Neural cell (in vitro differentiated cells): Measurements from ENCODE around the gene DPF1. TPM values are rescaled to one million over a fixed set of nuclear protein-coding genes. Genes with fewer than 3 reads are reported as not detected.
"Not testable (repeated sequence)": the region's sequence is repeated elsewhere in the genome, so short reads cannot be mapped to it uniquely, and the experiment has no call there.

Experiments
- H2AFZ ChIP-seq: fragments of 200-600, 300-800 bp; sonication (generic), shearing (Covaris generic); 2 replicates; pipeline ENCODE4 v1.6.0; 2014; ENCODE audit warnings: low read depth, mild to moderate bottlenecking, antibody characterized with exemption, low read length, moderate library complexity
- H3F3A ChIP-seq: fragments of 200-600 bp; shearing (Covaris generic); 2 replicates; pipeline ENCODE4 v1.6.1; 2016; ENCODE audit warnings: mild to moderate bottlenecking, moderate library complexity, mixed read lengths, antibody characterized with exemption, low read length; ENCODE audit not compliant: insufficient read depth, poor library complexity, severe bottlenecking
- H3K27ac ChIP-seq: fragments of 200-600, 300-800 bp; sonication (generic), shearing (Covaris generic); 2 replicates; pipeline ENCODE4 v1.5.1; 2014; ENCODE audit warnings: mild to moderate bottlenecking, low read length, moderate library complexity
- H3K27me3 ChIP-seq: fragments of 300-800, 200-600 bp; sonication (generic), shearing (Covaris generic); 2 replicates; pipeline ENCODE4 v1.6.0; 2014; ENCODE audit warnings: mild to moderate bottlenecking, low read depth, low read length, moderate library complexity; ENCODE audit not compliant: insufficient read depth
- H3K36me3 ChIP-seq: fragments of 300-800, 200-600 bp; sonication (generic), shearing (Covaris generic); 2 replicates; pipeline ENCODE4 v1.5.1; 2014; ENCODE audit warnings: mild to moderate bottlenecking, antibody characterized with exemption, low read length, moderate library complexity; ENCODE audit not compliant: insufficient read depth
- H3K4me2 ChIP-seq: fragments of 300-800, 200-600 bp; sonication (generic), shearing (Covaris generic); 2 replicates; pipeline ENCODE4 v1.6.0; 2014; ENCODE audit warnings: mild to moderate bottlenecking, low read length
- H3K4me3 ChIP-seq: fragments of 300-800, 200-600 bp; sonication (generic), shearing (Covaris generic); 2 replicates; pipeline ENCODE4 v1.5.1; 2014; ENCODE audit warnings: mild to moderate bottlenecking, low read length, moderate library complexity
- H3K79me2 ChIP-seq: fragments of 200-600 bp; shearing (Covaris generic); replicated peaks from 2 replicates; pipeline ENCODE4 v1.6.0; 2014; ENCODE audit warnings: mild to moderate bottlenecking, low read length, moderate library complexity; ENCODE audit not compliant: insufficient read depth
- H3K9ac ChIP-seq: fragments of 300-800, 200-600 bp; sonication (generic), shearing (Covaris generic); 2 replicates; pipeline ENCODE4 v1.6.1; 2016; ENCODE audit warnings: mild to moderate bottlenecking, low read length, mixed read lengths
- H3K9me2 ChIP-seq: fragments of 200-600 bp; shearing (Covaris generic); 2 replicates; pipeline ENCODE4 v1.6.1; 2016; ENCODE audit warnings: mild to moderate bottlenecking, low read length, mixed read lengths; ENCODE audit not compliant: insufficient read depth
- H3K9me3 ChIP-seq: fragments of 200-600, 300-800 bp; sonication (generic), shearing (Covaris generic); 2 replicates; pipeline ENCODE4 v1.6.1; 2016; ENCODE audit warnings: mild to moderate bottlenecking, mixed run types, low read length, moderate library complexity, mixed read lengths
- H4K20me1 ChIP-seq: fragments of 200-600 bp; shearing (Covaris generic); 2 replicates; pipeline ENCODE4 v1.6.1; 2016; ENCODE audit warnings: mild to moderate bottlenecking, mixed run types; ENCODE audit not compliant: insufficient read depth
- CTCF ChIP-seq: fragments of 450-650 bp; IDR thresholded peaks from 2 replicates; pipeline ENCODE4 v1.5.1; 2014; ENCODE audit warnings: antibody characterized with exemption, mild to moderate bottlenecking, moderate library complexity; ENCODE audit not compliant: poor library complexity, severe bottlenecking
- EP300 ChIP-seq: fragments of 450-650 bp; conservative IDR thresholded peaks from 2 replicates; pipeline ENCODE4 v1.6.1; 2014; ENCODE audit warnings: antibody characterized with exemption, mild to moderate bottlenecking, moderate library complexity; ENCODE audit not compliant: poor library complexity, severe bottlenecking
- EZH2 ChIP-seq: fragments of 200-600, 300-800 bp; shearing (Covaris generic), sonication (generic); IDR thresholded peaks from 2 replicates; pipeline ENCODE4 v1.6.1; 2014; ENCODE audit warnings: antibody characterized with exemption, low read length, borderline replicate concordance, mild to moderate bottlenecking; ENCODE audit not compliant: insufficient read depth, poor library complexity, severe bottlenecking
- MXI1 ChIP-seq: fragments of 450-650 bp; conservative IDR thresholded peaks from 2 replicates; pipeline ENCODE4 v1.6.1; 2014; ENCODE audit warnings: antibody characterized with exemption, mild to moderate bottlenecking; ENCODE audit not compliant: poor library complexity, severe bottlenecking
- POLR2AphosphoS5 ChIP-seq: IDR thresholded peaks from 2 replicates; pipeline ENCODE4 v1.6.1; 2012
- RAD21 ChIP-seq: fragments of 450-650 bp; conservative IDR thresholded peaks from 2 replicates; pipeline ENCODE4 v1.6.1; 2014; ENCODE audit warnings: antibody characterized with exemption, mild to moderate bottlenecking, moderate library complexity
- REST ChIP-seq: IDR thresholded peaks from 2 replicates; pipeline ENCODE4 v1.6.1; 2012; ENCODE audit warnings: borderline replicate concordance
- SMC3 ChIP-seq: fragments of 450-650 bp; conservative IDR thresholded peaks from 2 replicates; pipeline ENCODE4 v1.6.1; 2014; ENCODE audit warnings: antibody characterized with exemption, mild to moderate bottlenecking, moderate library complexity; ENCODE audit not compliant: poor library complexity
- TAF1 ChIP-seq: IDR thresholded peaks from 2 replicates; pipeline ENCODE4 v1.6.1; 2012; ENCODE audit warnings: low read depth
- polyA plus RNA-seq: library from polyadenylated mRNA; depleted of rRNA; stranded (reverse); fragments of >200 nt; gene quantifications from 2 replicates; pipeline ENCODE4 v1.2.3, GENCODE V29; 2014

The DPF1 gene
- polyA plus RNA-seq, 1 donor from 2014 or later: 118 TPM

DNA sequence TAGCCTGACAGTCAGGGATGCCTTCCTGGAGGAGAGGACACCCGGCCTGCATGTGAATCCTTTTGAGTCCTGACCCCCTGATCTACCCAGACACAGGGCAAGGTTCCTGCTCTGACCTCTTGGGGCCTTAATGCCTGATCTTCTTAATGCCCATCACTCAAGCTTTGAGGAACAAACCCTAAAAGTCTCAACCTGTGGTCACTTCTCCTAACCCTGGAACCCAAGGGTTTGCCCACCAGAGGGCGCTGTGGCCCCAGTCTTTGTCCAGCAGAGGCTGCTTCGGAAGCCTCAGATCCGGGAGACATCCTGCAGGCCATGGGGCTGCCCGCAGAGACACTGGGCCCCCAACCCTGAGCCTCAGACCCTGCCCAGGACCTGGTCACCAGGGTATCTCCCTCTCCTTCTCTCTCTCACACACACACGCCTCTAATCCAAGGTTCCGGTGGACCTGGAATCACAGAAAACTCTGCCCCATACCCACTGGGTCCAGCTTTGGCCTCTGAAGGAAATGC lies 9.8 kb upstream of the DPF1 start:
- Histone ChIP-seq H3K27me3 (no peaks in the 10 kb centered on the region), H3K9me3 (no peaks in the 10 kb centered on the region), H3K36me3 (no peaks in the 10 kb centered on the region), H3K27ac (no peak overlapping the region), H3K9ac (no peak overlapping the region), H3K4me3 (no peak overlapping the region), H3K4me2 (no peak overlapping the region), H3K9me2 (no peaks in the 10 kb centered on the region), H3K79me2 (peaks cover 3% of the 10 kb centered on the region), H2AFZ (no peak overlapping the region), H3F3A (no peaks in the 10 kb centered on the region), H4K20me1 (no peaks in the 10 kb centered on the region)
- TF ChIP-seq MXI1: no peak
- TF ChIP-seq RAD21: peak; percentile 70
- peak; percentile 77 for TF ChIP-seq SMC3
- TF ChIP-seq EZH2: no peak
- TF ChIP-seq CTCF: peak; percentile 69
- TF ChIP-seq REST: no peak
- TF ChIP-seq POLR2AphosphoS5: no peak
- no peak for TF ChIP-seq EP300
- no peak for TF ChIP-seq TAF1

DNA sequence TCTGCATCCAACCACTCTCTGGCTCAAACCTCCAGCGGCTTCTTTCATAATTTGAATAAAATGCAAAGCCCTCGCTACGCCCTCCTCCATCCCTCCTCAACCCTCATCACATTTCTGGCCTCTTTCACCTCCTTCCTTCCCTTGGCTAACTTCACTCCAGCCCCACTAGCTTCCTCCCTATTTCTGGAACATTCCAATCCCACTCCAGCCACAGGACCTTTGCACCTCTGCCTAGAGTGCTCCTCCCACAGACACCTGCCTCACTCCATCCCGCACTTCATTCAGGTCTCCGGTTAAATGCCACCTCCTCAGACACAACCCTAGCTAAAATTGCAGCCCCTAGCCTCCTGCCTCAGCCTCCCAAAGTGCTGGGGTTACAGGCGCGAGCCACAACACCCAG lies 7.9 kb upstream of the DPF1 start:
- peaks cover 16% of the 10 kb centered on the region for H3K79me2 ChIP-seq
- no peaks in the 10 kb centered on the region for H4K20me1 ChIP-seq
- no peaks in the 10 kb centered on the region for H3K27me3 ChIP-seq
- H3K9me3 ChIP-seq: no peaks in the 10 kb centered on the region
- H3K4me2 ChIP-seq: no peak overlapping the region
- H3K27ac ChIP-seq: no peak overlapping the region
- H3K9me2 ChIP-seq: no peaks in the 10 kb centered on the region
- no peak overlapping the region for H3K4me3 ChIP-seq
- H2AFZ ChIP-seq: no peak overlapping the region
- TF ChIP-seq CTCF (no peak), EZH2 (no peak), SMC3 (no peak), TAF1 (no peak), MXI1 (no peak), POLR2AphosphoS5 (no peak), EP300 (no peak), RAD21 (no peak)
- no peaks in the 10 kb centered on the region for H3K36me3 ChIP-seq
- no peak overlapping the region for H3K9ac ChIP-seq
- H3F3A ChIP-seq: no peaks in the 10 kb centered on the region

DNA sequence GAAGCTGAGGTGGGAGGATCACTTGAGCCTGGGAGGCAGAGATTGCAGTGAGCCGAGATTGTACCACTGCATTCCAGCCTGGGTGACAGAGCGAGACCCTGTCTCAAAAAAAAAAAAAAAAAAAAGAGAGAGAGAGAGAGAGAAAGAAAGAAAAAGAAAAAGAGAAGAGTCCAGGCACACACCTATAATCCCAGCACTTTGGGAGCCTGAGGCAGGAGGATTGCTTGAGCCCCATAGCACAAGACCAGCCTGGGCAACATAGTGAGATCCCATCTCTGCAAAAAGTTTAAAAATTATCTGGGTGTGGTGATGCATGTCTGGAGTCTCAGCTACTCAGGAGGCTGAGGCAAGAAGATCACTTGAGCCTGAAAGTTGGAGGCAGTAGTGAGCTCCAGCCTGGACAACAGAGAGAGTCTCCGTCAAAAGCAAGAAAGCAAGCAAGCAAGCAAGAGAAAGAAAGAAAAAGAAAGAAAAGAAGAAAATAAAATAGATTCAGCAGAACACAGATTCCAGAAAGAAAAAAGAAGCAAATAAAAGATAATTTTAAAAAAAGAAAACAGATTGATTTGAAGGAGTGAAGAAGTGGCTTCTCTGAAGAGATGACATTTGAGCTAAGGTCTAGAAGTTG lies 6.6 kb upstream of the DPF1 start:
- not testable (repeated sequence) for H3K9ac ChIP-seq, H3K27ac ChIP-seq, H2AFZ ChIP-seq, H3K9me3 ChIP-seq, H4K20me1 ChIP-seq, H3K4me2 ChIP-seq, H3F3A ChIP-seq, H3K9me2 ChIP-seq, H3K27me3 ChIP-seq, H3K36me3 ChIP-seq
- H3K79me2 ChIP-seq: peaks cover 26% of the 10 kb centered on the region
- H3K4me3 ChIP-seq: peak overlapping the region; percentile 68
